ENCODE data around the gene PLCB1. TPM values are rescaled to one million over a fixed set of nuclear protein-coding genes. Genes with fewer than 3 reads are reported as not detected.

Gene PLCB1
- total RNA-seq, 3 donors from 2014 or later: 7.2 to 50.7 (median 8.8) TPM

- TF ChIP-seq CTCF (IDR thresholded peaks at IDR 0.05): no peak
- intact Hi-C loops (cut with DNase I, micrococcal nuclease): no loop called here
- Histone ChIP-seq H3K9me3 (no peaks in the 10 kb centered on the region), H3K4me3 (no peak overlapping the region), H3K36me3 (ENCODE audit: low read depth) (no peaks in the 10 kb centered on the region), H3K4me1 (ENCODE audit: low read depth) (no peaks in the 10 kb centered on the region)
- ATAC-seq (no peak), DNase-seq (no peak)
These were observed 14.4 kb upstream of the PLCB1 start for GRCh38 chr20:8117636-8118035.

- no peak for DNase-seq
These were observed 14.0 kb upstream of the PLCB1 start for GRCh38 chr20:8118039-8118438.

GRCh38 chr20:8118760-8119159 lies 13.3 kb upstream of the PLCB1 start:
- intact Hi-C loops (cut with DNase I, micrococcal nuclease): no loop called here
- H3K4me3 ChIP-seq: no peak overlapping the region
- DNase-seq (no peak), ATAC-seq (no peak)
- H3K9me3 ChIP-seq: no peaks in the 10 kb centered on the region
- no peaks in the 10 kb centered on the region for H3K4me1 ChIP-seq (ENCODE audit: low read depth)
- no peaks in the 10 kb centered on the region for H3K36me3 ChIP-seq (ENCODE audit: low read depth)
- TF ChIP-seq CTCF (IDR thresholded peaks at IDR 0.05): no peak

More at GRCh38 chr20:8118039-8118438, 14.0 kb upstream of the PLCB1 start:
- no peak for TF ChIP-seq CTCF (IDR thresholded peaks at IDR 0.05)
- intact Hi-C loops (cut with DNase I, micrococcal nuclease): no loop called here
- Histone ChIP-seq H3K4me1 (ENCODE audit: low read depth) (no peaks in the 10 kb centered on the region), H3K4me3 (no peak overlapping the region), H3K36me3 (ENCODE audit: low read depth) (no peaks in the 10 kb centered on the region), H3K9me3 (no peaks in the 10 kb centered on the region)
- ATAC-seq: no peak

- DNase-seq (no peak), ATAC-seq (no peak)
- H3K36me3 ChIP-seq (ENCODE audit: low read depth): no peaks in the 10 kb centered on the region
- H3K9me3 ChIP-seq: no peaks in the 10 kb centered on the region
- intact Hi-C loops (cut with DNase I, micrococcal nuclease): no loop called here
- no peak for TF ChIP-seq CTCF (IDR thresholded peaks at IDR 0.05)
- no peaks in the 10 kb centered on the region for H3K4me1 ChIP-seq (ENCODE audit: low read depth)
- H3K4me3 ChIP-seq: no peak overlapping the region
These were observed 10.4 kb upstream of the PLCB1 start for GRCh38 chr20:8121666-8122065.

GRCh38 chr20:8124639-8125038 lies 7.4 kb upstream of the PLCB1 start:
- DNase-seq: no peak
- no peak for ATAC-seq
- no peaks in the 10 kb centered on the region for H3K36me3 ChIP-seq (ENCODE audit: low read depth)
- H3K4me3 ChIP-seq: no peak overlapping the region
- intact Hi-C loops (cut with DNase I, micrococcal nuclease): no loop called here
- no peaks in the 10 kb centered on the region for H3K9me3 ChIP-seq
- no peak for TF ChIP-seq CTCF (IDR thresholded peaks at IDR 0.05)
- H3K4me1 ChIP-seq (ENCODE audit: low read depth): no peaks in the 10 kb centered on the region

- Histone ChIP-seq H3K4me1 (ENCODE audit: low read depth) (no peaks in the 10 kb centered on the region), H3K4me3 (no peak overlapping the region), H3K9me3 (no peaks in the 10 kb centered on the region), H3K36me3 (ENCODE audit: low read depth) (no peaks in the 10 kb centered on the region)
- no peak for ATAC-seq
- intact Hi-C loops (cut with DNase I, micrococcal nuclease): no loop called here
- DNase-seq: no peak
- no peak for TF ChIP-seq CTCF (IDR thresholded peaks at IDR 0.05)
These were observed 5.9 kb upstream of the PLCB1 start for GRCh38 chr20:8126181-8126580.

All from mucosa of descending colon (tissue), 3 donors.